K562 (cell line): Measurements from ENCODE around the gene TMEM163. TPM values are rescaled to one million over a fixed set of nuclear protein-coding genes. Genes with fewer than 3 reads are reported as not detected.

Experiments used
- BCOR ChIP-seq: fragments of 450-650 bp; IDR thresholded peaks from 2 replicates; pipeline ENCODE4 v1.6.1; 2016
- HDAC6 ChIP-seq: IDR thresholded peaks from 2 replicates; pipeline ENCODE4 v1.6.1; 2012; ENCODE audit warnings: low read depth, mild to moderate bottlenecking, control low read depth, inconsistent platforms, low read length, moderate library complexity
- POU5F1 ChIP-seq: fragments of 150-350 bp; IDR thresholded peaks from 2 replicates; pipeline ENCODE4 v1.6.1; 2014; ENCODE audit warnings: borderline replicate concordance, low read length, low read depth, mild to moderate bottlenecking; ENCODE audit not compliant: partially characterized antibody
- ZBTB40 ChIP-seq, 2 experiments: fragments of 450-650 bp in 1 of 2; sonication (generic) in 1 of 2; formaldehyde crosslinking in 1 of 2; IDR thresholded peaks; 2 replicates each; pipeline versions ENCODE4 v1.7.1 to v1.9.0; 2016 to 2022; ENCODE audit warnings: inconsistent platforms in 1 of 2, mild to moderate bottlenecking in 1 of 2, missing genetic modification reagents in 1 of 2
- ZNF3 ChIP-seq: fragments of 250-450 bp; sonication (Bioruptor Pico); IDR thresholded peaks from 2 replicates; pipeline ENCODE4 v1.5.0; 2021; ENCODE audit warnings: mild to moderate bottlenecking, moderate library complexity
- ZNF512 ChIP-seq: IDR thresholded peaks from 2 replicates; pipeline ENCODE4 v1.6.1; 2016; ENCODE audit warnings: missing genetic modification characterization, missing compliant biosample characterization
- polyA plus RNA-seq, 8 experiments: library from polyadenylated mRNA; depleted of rRNA in 4 of 8; stranded (reverse) in 5 of 8; unstranded in 3 of 8; fragments of >200 nt; fragmentation: Nextera tagmentation in 2 of 8; fragmentation: Illumina TruSeq in 1 of 8; extraction: Ambion mirVana in 2 of 8; extraction: Trizol in 1 of 8; gene quantifications; 2 replicates each; pipeline versions ENCODE4 v1.2.1 to v1.2.3, GENCODE V29; 2011 to 2014; ENCODE audit warnings: inconsistent platforms in 1 of 8, missing spikeins in 1 of 8
- total RNA-seq, 7 experiments: library from RNA; depleted of rRNA in 6 of 7; stranded (reverse); fragments of >200 nt in 6 of 7; fragmentation: Illumina TruSeq in 2 of 7; extraction: Trizol in 2 of 7; gene quantifications; 2 replicates each; pipeline versions ENCODE4 v1.2.1 to v1.2.3, GENCODE V29; 2011 to 2021; ENCODE audit warnings: low replicate concordance in 1 of 7
- TF ChIP-seq, protein P1 (sequence below), 2 experiments: fragments of 450-650 bp; conservative IDR thresholded peaks; 2 replicates each; pipeline ENCODE4 v1.6.1; 2017; ENCODE audit warnings: mild to moderate bottlenecking in 2 of 2, moderate library complexity in 2 of 2

The TMEM163 gene
- total and polyA plus RNA-seq, 9 of the 15 experiments (the other 6 are each of a cell fraction or from before 2014, with no cell fraction given) = 0.04 to 0.68 (median 0.16) TPM; not detected in 3

DNA sequence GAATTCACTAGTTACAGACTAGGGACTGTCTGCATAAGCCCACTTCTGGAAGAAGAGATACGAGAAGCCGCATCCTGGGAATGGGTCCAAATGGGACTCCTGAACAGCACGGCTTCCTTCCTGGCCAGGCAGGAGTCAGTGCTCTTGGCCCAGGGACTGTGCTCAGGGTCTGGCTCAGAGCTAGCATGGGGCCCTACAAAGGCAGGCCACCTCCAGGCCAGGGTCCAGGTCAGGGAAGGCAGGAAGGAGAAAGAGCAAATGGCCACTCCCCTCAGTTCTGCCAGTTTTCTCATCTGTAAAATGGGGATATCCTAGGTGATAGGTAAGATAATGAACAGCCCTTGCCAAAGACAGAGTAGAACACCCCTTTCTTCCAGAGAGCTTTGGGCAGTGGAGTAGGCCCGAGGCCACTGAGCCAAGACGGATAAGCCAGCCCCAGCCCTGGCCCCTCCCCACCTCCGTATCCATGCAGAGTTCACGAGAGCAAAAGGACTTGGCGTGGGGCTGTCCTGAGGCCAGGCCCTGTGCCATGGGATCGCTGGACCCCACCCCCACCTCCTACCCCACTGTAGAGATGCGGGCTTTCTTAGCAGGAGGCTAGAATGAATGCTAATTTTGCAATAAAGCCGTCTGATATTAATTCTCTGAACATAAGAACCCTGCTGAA, 274.9 kb downstream of the TMEM163 start (continued):
- no peak for TF ChIP-seq ZBTB40 (IDR thresholded peaks at IDR 0.05)
- TF ChIP-seq ZBTB40 (CRISPR knock-in tag; IDR thresholded peaks at IDR 0.05) = no peak
- TF ChIP-seq, protein P1, sequence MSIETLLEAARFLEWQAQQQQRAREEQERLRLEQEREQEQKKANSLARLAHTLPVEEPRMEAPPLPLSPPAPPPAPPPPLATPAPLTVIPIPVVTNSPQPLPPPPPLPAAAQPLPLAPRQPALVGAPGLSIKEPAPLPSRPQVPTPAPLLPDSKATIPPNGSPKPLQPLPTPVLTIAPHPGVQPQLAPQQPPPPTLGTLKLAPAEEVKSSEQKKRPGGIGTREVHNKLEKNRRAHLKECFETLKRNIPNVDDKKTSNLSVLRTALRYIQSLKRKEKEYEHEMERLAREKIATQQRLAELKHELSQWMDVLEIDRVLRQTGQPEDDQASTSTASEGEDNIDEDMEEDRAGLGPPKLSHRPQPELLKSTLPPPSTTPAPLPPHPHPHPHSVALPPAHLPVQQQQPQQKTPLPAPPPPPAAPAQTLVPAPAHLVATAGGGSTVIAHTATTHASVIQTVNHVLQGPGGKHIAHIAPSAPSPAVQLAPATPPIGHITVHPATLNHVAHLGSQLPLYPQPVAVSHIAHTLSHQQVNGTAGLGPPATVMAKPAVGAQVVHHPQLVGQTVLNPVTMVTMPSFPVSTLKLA (conservative IDR thresholded peaks at IDR 0.05) = no peak
- no peak for TF ChIP-seq ZNF512 (tag)
- TF ChIP-seq BCOR = no peak
- no peak for TF ChIP-seq POU5F1
- TF ChIP-seq ZNF3 (CRISPR knock-in tag) = no peak
- no peak for TF ChIP-seq HDAC6
- TF ChIP-seq, all 486 proteins: peak for 0
